ENCODE data around the gene FAM120B. TPM values are rescaled to one million over a fixed set of nuclear protein-coding genes. Genes with fewer than 3 reads are reported as not detected.

Gene FAM120B
- total RNA-seq, 2 donors from 2014 or later: 14.7 to 18.6 TPM

DNA sequence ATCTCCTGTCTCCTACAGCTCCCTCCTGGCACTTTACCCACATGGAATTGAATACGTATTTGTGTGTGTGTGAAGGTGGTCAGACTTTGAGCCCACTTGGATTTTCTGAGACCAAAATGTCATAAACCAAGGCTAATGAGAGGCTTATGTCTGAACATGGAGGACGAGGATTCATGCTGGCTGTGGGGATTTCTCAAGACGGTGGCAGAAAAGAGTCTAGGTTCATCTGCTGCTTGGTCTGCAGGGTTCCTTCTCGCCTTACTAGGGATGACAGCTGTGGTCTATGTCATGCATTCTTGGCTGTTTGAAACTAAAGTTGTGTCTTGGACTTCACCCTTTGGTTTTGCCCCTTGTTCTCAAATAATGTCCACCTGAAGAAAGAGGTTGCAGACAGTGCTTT lies 58.6 kb downstream of the FAM120B start:
- Histone ChIP-seq H3K4me1 (peaks cover 0 to 23% of the 10 kb centered on the region in 2 donors), H3K4me3 (no peak overlapping the region), H3K9me3 (no peaks in the 10 kb centered on the region), H3K27me3 (no peaks in the 10 kb centered on the region), H3K27ac (no peak overlapping the region), H3K36me3 (peaks cover 21% of the 10 kb centered on the region)
- no peak for DNase-seq (ENCODE audit: low spot score)
- TF ChIP-seq, protein P1, sequence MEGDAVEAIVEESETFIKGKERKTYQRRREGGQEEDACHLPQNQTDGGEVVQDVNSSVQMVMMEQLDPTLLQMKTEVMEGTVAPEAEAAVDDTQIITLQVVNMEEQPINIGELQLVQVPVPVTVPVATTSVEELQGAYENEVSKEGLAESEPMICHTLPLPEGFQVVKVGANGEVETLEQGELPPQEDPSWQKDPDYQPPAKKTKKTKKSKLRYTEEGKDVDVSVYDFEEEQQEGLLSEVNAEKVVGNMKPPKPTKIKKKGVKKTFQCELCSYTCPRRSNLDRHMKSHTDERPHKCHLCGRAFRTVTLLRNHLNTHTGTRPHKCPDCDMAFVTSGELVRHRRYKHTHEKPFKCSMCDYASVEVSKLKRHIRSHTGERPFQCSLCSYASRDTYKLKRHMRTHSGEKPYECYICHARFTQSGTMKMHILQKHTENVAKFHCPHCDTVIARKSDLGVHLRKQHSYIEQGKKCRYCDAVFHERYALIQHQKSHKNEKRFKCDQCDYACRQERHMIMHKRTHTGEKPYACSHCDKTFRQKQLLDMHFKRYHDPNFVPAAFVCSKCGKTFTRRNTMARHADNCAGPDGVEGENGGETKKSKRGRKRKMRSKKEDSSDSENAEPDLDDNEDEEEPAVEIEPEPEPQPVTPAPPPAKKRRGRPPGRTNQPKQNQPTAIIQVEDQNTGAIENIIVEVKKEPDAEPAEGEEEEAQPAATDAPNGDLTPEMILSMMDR (IDR thresholded peaks at IDR 0.05): no peak

DNA sequence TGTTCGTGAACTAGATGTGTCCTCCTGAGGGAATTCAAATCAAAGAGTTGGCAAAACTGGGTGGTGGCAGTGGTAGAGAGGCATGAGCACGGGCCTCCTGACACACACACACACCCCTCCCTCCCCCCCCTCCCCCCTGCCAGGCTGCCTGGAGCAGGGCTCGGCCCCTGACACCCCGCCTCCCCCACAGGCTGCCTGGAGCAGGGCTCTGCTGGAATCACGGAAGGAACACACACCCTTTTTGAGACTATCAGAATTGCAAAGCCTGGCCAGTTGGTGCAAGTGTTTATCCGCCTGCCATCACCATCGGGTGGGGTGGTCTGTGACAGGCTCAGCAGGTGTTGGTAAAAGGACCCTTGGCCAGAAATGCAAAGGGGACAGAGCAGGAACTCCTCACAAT lies 59.0 kb downstream of the FAM120B start:
- peaks cover 21% of the 10 kb centered on the region for H3K36me3 ChIP-seq
- H3K4me3 ChIP-seq: no peak overlapping the region
- H3K27ac ChIP-seq: peak overlapping the region in 1 of 2 donors; percentile 3
- TF ChIP-seq, protein P1 (IDR thresholded peaks at IDR 0.05): no peak
- DNase-seq (ENCODE audit: low spot score): no peak
- H3K9me3 ChIP-seq: no peaks in the 10 kb centered on the region
- H3K27me3 ChIP-seq: no peaks in the 10 kb centered on the region
- peaks cover 0 to 23% of the 10 kb centered on the region in 2 donors for H3K4me1 ChIP-seq

DNA sequence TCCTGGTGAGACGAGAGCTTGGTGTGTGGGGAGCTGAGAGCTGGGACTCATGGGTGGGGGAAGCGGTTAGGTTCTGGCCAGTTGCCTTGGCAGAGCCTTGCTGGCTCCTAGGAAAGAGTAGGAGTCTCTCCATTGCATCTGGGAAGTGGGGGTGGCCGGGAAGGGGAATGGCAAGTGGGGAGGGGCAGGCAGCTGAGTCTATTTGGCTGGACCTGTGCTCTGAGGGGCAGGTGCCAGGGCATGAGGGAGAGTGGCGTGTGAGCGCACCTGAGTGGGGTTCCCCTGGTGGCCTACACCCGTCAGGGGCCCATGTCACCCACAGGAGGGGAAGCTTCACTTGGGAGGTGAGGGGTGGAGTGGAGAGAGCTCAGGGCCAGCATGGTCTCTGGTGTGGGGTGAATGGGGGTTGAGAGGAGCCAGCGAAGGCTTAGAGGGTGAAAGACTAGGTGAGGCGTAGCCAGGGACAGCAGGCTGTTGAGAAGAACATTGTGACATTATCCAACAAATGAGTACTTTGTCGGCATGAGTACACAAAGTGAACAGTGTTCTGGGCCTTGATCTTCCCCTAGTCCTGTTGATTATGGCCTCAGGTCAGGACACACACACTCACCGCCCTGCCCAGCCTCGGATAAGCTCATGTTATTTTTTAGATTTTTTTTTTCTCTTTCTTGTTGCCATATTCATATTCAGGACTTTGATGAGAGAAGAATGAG lies 59.8 kb downstream of the FAM120B start:
- Histone ChIP-seq H3K4me3 (no peak overlapping the region), H3K9me3 (no peaks in the 10 kb centered on the region), H3K27ac (peak overlapping the region in 1 of 2 donors; percentile 3), H3K4me1 (peaks cover 0 to 23% of the 10 kb centered on the region in 2 donors), H3K27me3 (no peaks in the 10 kb centered on the region), H3K36me3 (peaks cover 28% of the 10 kb centered on the region)
- TF ChIP-seq, protein P1 (IDR thresholded peaks at IDR 0.05): no peak
- DNase-seq (ENCODE audit: low spot score): no peak

DNA sequence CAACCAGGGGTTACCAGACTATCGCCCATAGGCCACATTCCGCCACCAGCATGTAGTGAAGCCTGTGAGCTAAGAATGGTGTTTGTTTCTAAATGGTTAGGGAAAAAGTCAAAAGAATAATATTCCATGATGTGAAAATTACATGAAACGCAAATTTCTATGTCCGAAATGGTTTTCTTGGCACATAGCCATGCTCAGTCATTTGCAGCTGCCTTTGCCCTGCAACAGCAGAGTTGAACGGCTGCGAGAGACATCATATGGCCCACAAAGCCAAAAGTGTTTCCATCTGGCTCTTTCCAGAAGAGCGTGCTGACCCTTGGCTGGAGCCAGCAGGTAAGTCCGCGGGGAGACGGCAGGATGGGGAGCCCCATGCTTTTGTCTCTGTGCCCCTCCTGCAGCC lies 60.7 kb downstream of the FAM120B start:
- no peak overlapping the region for H3K4me3 ChIP-seq
- no peak overlapping the region for H3K27ac ChIP-seq
- no peak for DNase-seq (ENCODE audit: low spot score)
- peaks cover 0 to 23% of the 10 kb centered on the region in 2 donors for H3K4me1 ChIP-seq
- H3K36me3 ChIP-seq: peaks cover 23% of the 10 kb centered on the region
- H3K27me3 ChIP-seq: no peaks in the 10 kb centered on the region
- no peaks in the 10 kb centered on the region for H3K9me3 ChIP-seq
- TF ChIP-seq, protein P1 (IDR thresholded peaks at IDR 0.05): no peak

DNA sequence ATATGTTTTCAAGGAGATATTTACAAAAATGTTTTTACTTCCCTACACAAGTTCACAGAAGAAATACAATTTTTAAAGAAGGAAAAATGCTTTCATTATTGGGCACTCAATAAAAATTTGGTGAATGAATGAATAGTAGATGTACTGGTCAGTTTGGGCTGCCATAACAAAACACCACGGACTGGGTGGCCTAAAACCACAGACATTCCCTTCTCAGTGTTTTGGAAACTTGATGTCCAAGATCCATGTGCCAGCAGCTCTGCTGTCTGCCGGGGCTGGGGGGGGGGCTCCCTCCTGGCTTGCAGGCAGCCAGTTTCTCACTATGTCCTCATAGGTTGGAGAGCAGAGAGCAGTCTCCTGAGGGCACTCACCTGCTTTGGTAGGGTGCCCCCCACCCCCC lies 62.0 kb downstream of the FAM120B start:
- no peak overlapping the region for H3K4me3 ChIP-seq
- peaks cover 22% of the 10 kb centered on the region for H3K36me3 ChIP-seq
- TF ChIP-seq, protein P1 (IDR thresholded peaks at IDR 0.05): no peak
- H3K9me3 ChIP-seq: no peaks in the 10 kb centered on the region
- no peak for DNase-seq (ENCODE audit: low spot score)
- H3K27ac ChIP-seq: no peak overlapping the region
- H3K27me3 ChIP-seq: no peaks in the 10 kb centered on the region
- H3K4me1 ChIP-seq: peaks cover 0 to 23% of the 10 kb centered on the region in 2 donors

DNA sequence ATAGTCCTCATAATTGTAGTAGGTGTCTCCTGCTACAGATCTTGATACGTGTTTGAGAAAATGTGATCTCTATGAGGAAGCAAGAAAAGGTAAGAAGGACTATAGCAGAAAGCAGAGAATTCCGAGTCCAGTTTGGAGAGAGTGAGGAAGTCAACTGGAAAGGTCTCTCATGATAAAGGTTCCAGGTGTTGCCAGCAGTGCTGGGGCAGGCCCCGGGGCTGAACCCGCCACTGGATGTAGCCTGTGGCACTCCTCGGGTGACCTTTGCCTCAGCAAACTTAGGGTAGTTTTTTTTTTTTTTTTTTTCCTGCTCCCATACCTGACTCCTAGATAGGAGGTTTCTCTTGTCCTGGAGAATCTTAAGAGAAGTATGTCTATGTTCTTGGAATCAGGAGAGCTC lies 62.8 kb downstream of the FAM120B start:
- peaks cover 0 to 23% of the 10 kb centered on the region in 2 donors for H3K4me1 ChIP-seq
- peaks cover 22% of the 10 kb centered on the region for H3K36me3 ChIP-seq
- no peak overlapping the region for H3K27ac ChIP-seq
- no peak for DNase-seq (ENCODE audit: low spot score)
- no peaks in the 10 kb centered on the region for H3K27me3 ChIP-seq
- TF ChIP-seq, protein P1 (IDR thresholded peaks at IDR 0.05): no peak
- no peak overlapping the region for H3K4me3 ChIP-seq
- no peaks in the 10 kb centered on the region for H3K9me3 ChIP-seq

Data from right atrium auricular region (tissue), 2 donors.